ENCODE measurements around the gene PTDSS2. TPM values are rescaled to one million over a fixed set of nuclear protein-coding genes. Genes with fewer than 3 reads are reported as not detected.
A peak's percentile ranks its signal among the peaks of the same experiment; 100 is the strongest.

The PTDSS2 gene
- total and polyA plus RNA-seq, 2 of the 13 experiments (the other 11 are each of a cell fraction or from before 2014, with no cell fraction given): 21.7 to 26.4 TPM

GRCh38 chr11:446891-447290, 3.2 kb upstream of the PTDSS2 start (continued):
- peak; percentile 26 for TF ChIP-seq ZNF687 (CRISPR knock-in tag; IDR thresholded peaks at IDR 0.05)
- no peak for TF ChIP-seq TGIF2 (CRISPR knock-in tag; IDR thresholded peaks at IDR 0.05)
- TF ChIP-seq ZNF33A (CRISPR knock-in tag; IDR thresholded peaks at IDR 0.05; ENCODE audit: borderline replicate concordance): no peak
- no peak for TF ChIP-seq ZNF468 (CRISPR knock-in tag; IDR thresholded peaks at IDR 0.05)
- TF ChIP-seq ARNTL (CRISPR knock-in tag; IDR thresholded peaks at IDR 0.05): no peak
- TF ChIP-seq PRMT3 (CRISPR knock-in tag; IDR thresholded peaks at IDR 0.05; ENCODE audit: borderline replicate concordance, low read depth): no peak
- TF ChIP-seq PBX2 (CRISPR knock-in tag; IDR thresholded peaks at IDR 0.05): no peak
- no peak for TF ChIP-seq ZNF776 (CRISPR knock-in tag; IDR thresholded peaks at IDR 0.05)
- no peak for TF ChIP-seq RBM39 (IDR thresholded peaks at IDR 0.05; ENCODE audit: low read depth, low read length, poor library complexity, severe bottlenecking)
- TF ChIP-seq PATZ1 (CRISPR knock-in tag; IDR thresholded peaks at IDR 0.05): 0 out of 2 replicates have a peak, but pooled peaks have one; percentile 14
- TF ChIP-seq MIXL1 (CRISPR knock-in tag; IDR thresholded peaks at IDR 0.05): no peak
- TF ChIP-seq HNRNPK (IDR thresholded peaks at IDR 0.05; ENCODE audit: low read depth, low read length, poor library complexity, severe bottlenecking): no peak
- no peak for TF ChIP-seq BATF2 (CRISPR knock-in tag; IDR thresholded peaks at IDR 0.05)
- no peak for TF ChIP-seq ZNF768 (CRISPR knock-in tag; IDR thresholded peaks at IDR 0.05)
- TF ChIP-seq NKX3-1 (CRISPR knock-in tag; IDR thresholded peaks at IDR 0.05): no peak
- TF ChIP-seq, protein P1, sequence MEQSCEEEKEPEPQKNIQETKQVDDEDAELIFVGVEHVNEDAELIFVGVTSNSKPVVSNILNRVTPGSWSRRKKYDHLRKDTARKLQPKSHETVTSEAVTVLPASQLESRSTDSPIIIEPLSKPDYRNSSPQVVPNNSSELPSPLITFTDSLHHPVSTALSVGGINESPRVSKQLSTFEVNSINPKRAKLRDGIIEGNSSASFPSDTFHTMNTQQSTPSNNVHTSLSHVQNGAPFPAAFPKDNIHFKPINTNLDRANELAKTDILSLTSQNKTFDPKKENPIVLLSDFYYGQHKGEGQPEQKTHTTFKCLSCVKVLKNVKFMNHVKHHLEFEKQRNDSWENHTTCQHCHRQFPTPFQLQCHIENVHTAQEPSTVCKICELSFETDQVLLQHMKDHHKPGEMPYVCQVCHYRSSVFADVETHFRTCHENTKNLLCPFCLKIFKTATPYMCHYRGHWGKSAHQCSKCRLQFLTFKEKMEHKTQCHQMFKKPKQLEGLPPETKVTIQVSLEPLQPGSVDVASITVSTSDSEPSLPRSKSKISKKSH (CRISPR knock-in tag; IDR thresholded peaks at IDR 0.05; ENCODE audit: borderline replicate concordance): 0 out of 2 replicates have a peak, but pooled peaks have one; percentile 18
- TF ChIP-seq ZNF530 (CRISPR knock-in tag; IDR thresholded peaks at IDR 0.05; ENCODE audit: low read depth): no peak
- TF ChIP-seq, protein P2, sequence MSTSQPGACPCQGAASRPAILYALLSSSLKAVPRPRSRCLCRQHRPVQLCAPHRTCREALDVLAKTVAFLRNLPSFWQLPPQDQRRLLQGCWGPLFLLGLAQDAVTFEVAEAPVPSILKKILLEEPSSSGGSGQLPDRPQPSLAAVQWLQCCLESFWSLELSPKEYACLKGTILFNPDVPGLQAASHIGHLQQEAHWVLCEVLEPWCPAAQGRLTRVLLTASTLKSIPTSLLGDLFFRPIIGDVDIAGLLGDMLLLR (CRISPR knock-in tag; IDR thresholded peaks at IDR 0.05): no peak
- no peak for TF ChIP-seq KDM3A (CRISPR knock-in tag; IDR thresholded peaks at IDR 0.05; ENCODE audit: low read depth)
- TF ChIP-seq CREB1 (IDR thresholded peaks at IDR 0.05): no peak
- TF ChIP-seq CREB1 (CRISPR knock-in tag; IDR thresholded peaks at IDR 0.05): no peak
